Endothelial cell of umbilical vein (primary cell): ENCODE data around the gene ADARB2. TPM values are rescaled to one million over a fixed set of nuclear protein-coding genes. Genes with fewer than 3 reads are reported as not detected.

Source experiments
- BruUV-seq: library from RNA; stranded (reverse); fragments of 400-500 nt; replicated peaks from 2 replicates; lab custom pipeline; 2021; lab: Mats Ljungman, UMichigan
- CTCF ChIA-PET: fragments of 300-600, 350-600 bp; sonication (Branson Sonifier 250); formaldehyde crosslinking; loops from one replicate; lab custom pipeline; 2021; ENCODE audit warnings: antibody characterized with exemption, inconsistent platforms; lab: Charles Lee
- POLR2A ChIA-PET: fragments of 300-600, 350-600 bp; sonication (Branson Sonifier 250); formaldehyde crosslinking; loops from one replicate; lab custom pipeline; 2021; ENCODE audit warnings: antibody characterized with exemption, inconsistent platforms; lab: Charles Lee
- DNase-seq: peaks from one replicate; pipeline ENCODE4 v3.0.0-alpha.2; 2011; ENCODE audit warnings: low read depth, low spot score
- FAIRE-seq: peaks from 2 replicates; lab custom pipeline; 2011; peaks lifted over from hg19 to GRCh38; lab: Jason Lieb, UNC
- H2AFZ ChIP-seq: 2 replicates; pipeline ENCODE4 v1.6.0; 2012; ENCODE audit warnings: low read depth, low read length, control low read depth, inconsistent platforms
- H3K27ac ChIP-seq: 2 replicates; pipeline ENCODE4 v1.5.1; 2011; ENCODE audit warnings: low read depth, mild to moderate bottlenecking, control low read depth, low read length, moderate library complexity; ENCODE audit not compliant: insufficient read depth
- H3K27me3 ChIP-seq, 2 experiments: 2 replicates each; pipeline versions ENCODE4 v1.6.0 to v1.6.1; 2011; ENCODE audit warnings: low read length in 2 of 2, mixed read lengths in 1 of 2; ENCODE audit not compliant: control insufficient read depth in 2 of 2, insufficient read depth in 2 of 2
- H3K36me3 ChIP-seq, 2 experiments: 2 replicates in 1 of 2; 3 replicates in 1 of 2; pipeline ENCODE4 v1.5.1; 2011; ENCODE audit warnings: low read length in 2 of 2, mild to moderate bottlenecking in 1 of 2, moderate library complexity in 1 of 2; ENCODE audit not compliant: control insufficient read depth in 2 of 2, insufficient read depth in 2 of 2; ENCODE audit errors: extremely low read depth in 1 of 2
- H3K4me1 ChIP-seq: 3 replicates; pipeline ENCODE4 v1.5.1; 2011; ENCODE audit warnings: mild to moderate bottlenecking, low read length; ENCODE audit not compliant: control insufficient read depth, insufficient read depth; ENCODE audit errors: extremely low read depth
- H3K4me2 ChIP-seq: 2 replicates; pipeline ENCODE4 v1.6.1; 2011; ENCODE audit warnings: low read length, control low read depth, mixed read lengths; ENCODE audit not compliant: insufficient read depth
- H3K4me3 ChIP-seq, 3 experiments: fragments of 200-600 bp in 1 of 3; sonication (generic), shearing (Covaris generic) in 1 of 3; replicated peaks in 1 of 3; 2 replicates each; pipeline ENCODE4 v1.5.1; 2011 to 2016; ENCODE audit warnings: control low read depth in 3 of 3, low read length in 3 of 3, mild to moderate bottlenecking in 2 of 3, inconsistent platforms in 1 of 3, low read depth in 1 of 3, moderate library complexity in 1 of 3; ENCODE audit not compliant: insufficient read depth in 1 of 3
- H3K79me2 ChIP-seq: 2 replicates; pipeline ENCODE4 v1.6.0; 2012; ENCODE audit warnings: low read length, inconsistent platforms; ENCODE audit not compliant: control insufficient read depth, insufficient read depth
- H3K9ac ChIP-seq: replicated peaks from 2 replicates; pipeline ENCODE3; 2011; ENCODE audit warnings: low read length, control low read depth; ENCODE audit not compliant: insufficient read depth; ENCODE audit errors: extremely low read depth
- H3K9me1 ChIP-seq: replicated peaks from 3 replicates; pipeline ENCODE4 v1.6.0; 2011; ENCODE audit warnings: mild to moderate bottlenecking, low read length; ENCODE audit not compliant: control insufficient read depth, insufficient read depth; ENCODE audit errors: extremely low read depth
- H3K9me3 ChIP-seq: replicated peaks from 2 replicates; pipeline ENCODE4 v1.5.1; 2012; ENCODE audit warnings: low read length, inconsistent platforms; ENCODE audit not compliant: control insufficient read depth, insufficient read depth
- H4K20me1 ChIP-seq: replicated peaks from 2 replicates; pipeline ENCODE3; 2011; ENCODE audit warnings: mild to moderate bottlenecking, low read length; ENCODE audit not compliant: control insufficient read depth, insufficient read depth; ENCODE audit errors: extremely low read depth
- EZH2 ChIP-seq: IDR thresholded peaks from 2 replicates; pipeline ENCODE4 v1.6.1; 2012; ENCODE audit warnings: borderline replicate concordance, low read depth, mild to moderate bottlenecking, moderate library complexity, low read length, inconsistent platforms; ENCODE audit not compliant: severe bottlenecking
- FOS ChIP-seq: IDR thresholded peaks from 2 replicates; pipeline ENCODE4 v1.6.1; 2011; ENCODE audit warnings: mild to moderate bottlenecking, low read length, moderate library complexity, borderline replicate concordance; ENCODE audit not compliant: insufficient read depth
- GATA2 ChIP-seq: IDR thresholded peaks from 2 replicates; pipeline ENCODE4 v1.7.0; 2011; ENCODE audit warnings: low read depth, mild to moderate bottlenecking, moderate library complexity, mixed read lengths, low read length; ENCODE audit not compliant: insufficient read length, insufficient read depth
- JUN ChIP-seq: IDR thresholded peaks from 2 replicates; pipeline ENCODE4 v1.6.1; 2011; ENCODE audit warnings: borderline replicate concordance, low read depth; ENCODE audit not compliant: insufficient read length, insufficient read depth
- MAX ChIP-seq: IDR thresholded peaks from 2 replicates; pipeline ENCODE4 v1.6.1; 2011; ENCODE audit not compliant: insufficient read depth, insufficient read length
- MYC ChIP-seq: IDR thresholded peaks from one replicate; pipeline ENCODE4 v1.6.1; 2011; ENCODE audit warnings: mild to moderate bottlenecking, low read depth, low read length
- POLR2A ChIP-seq: IDR thresholded peaks from 2 replicates; pipeline ENCODE4 v1.6.1; 2012; ENCODE audit warnings: low read depth, mild to moderate bottlenecking, control low read depth, low read length
- POLR2AphosphoS5 ChIP-seq: IDR thresholded peaks from 2 replicates; pipeline ENCODE4 v1.6.1; 2012; ENCODE audit warnings: low read depth, mild to moderate bottlenecking, control low read depth, low read length, moderate library complexity; ENCODE audit not compliant: insufficient read depth
- dilution Hi-C: fragments of 300-500 bp; cut with MboI; formaldehyde crosslinking; loops from one replicate; pipeline ENCODE4 v1.15.0; 2019; ENCODE audit warnings: low sequenced_read_pairs; ENCODE audit not compliant: extremely low pct_ligation_motif_present
- intact Hi-C: fragments of 100-400 bp; cut with micrococcal nuclease; formaldehyde crosslinking; loops from one replicate; pipeline ENCODE4 v1.10.0; 2022
- polyA plus RNA-seq, 4 experiments: library from polyadenylated mRNA; depleted of rRNA in 3 of 4; stranded (reverse) in 3 of 4; unstranded in 1 of 4; fragments of >200 nt; gene quantifications; 2 replicates each; pipeline versions ENCODE4 v1.2.1 to v1.2.3, GENCODE V29; 2011 to 2012; ENCODE audit warnings: missing spikeins in 1 of 4
- total RNA-seq: library from RNA; stranded (reverse); gene quantifications from 2 replicates; pipeline ENCODE4 v1.2.3, GENCODE V29; 2021
- TF ChIP-seq, protein P1 (sequence below), 2 donors: IDR thresholded peaks; 1 replicate in 1 of 2; 2 replicates in 1 of 2; pipeline ENCODE4 v1.5.1; 2011; ENCODE audit warnings: low read length in 2 of 2, mild to moderate bottlenecking in 2 of 2, moderate library complexity in 2 of 2, control low read depth in 1 of 2, inconsistent platforms in 1 of 2, low read depth in 1 of 2; ENCODE audit not compliant: insufficient read depth in 1 of 2; ENCODE audit errors: extremely low read depth in 1 of 2

ADARB2 gene
- total and polyA plus RNA-seq, 2 donors (not counting 3 experiments of a cell fraction or from before 2014, with no cell fraction given): not detected

DNA sequence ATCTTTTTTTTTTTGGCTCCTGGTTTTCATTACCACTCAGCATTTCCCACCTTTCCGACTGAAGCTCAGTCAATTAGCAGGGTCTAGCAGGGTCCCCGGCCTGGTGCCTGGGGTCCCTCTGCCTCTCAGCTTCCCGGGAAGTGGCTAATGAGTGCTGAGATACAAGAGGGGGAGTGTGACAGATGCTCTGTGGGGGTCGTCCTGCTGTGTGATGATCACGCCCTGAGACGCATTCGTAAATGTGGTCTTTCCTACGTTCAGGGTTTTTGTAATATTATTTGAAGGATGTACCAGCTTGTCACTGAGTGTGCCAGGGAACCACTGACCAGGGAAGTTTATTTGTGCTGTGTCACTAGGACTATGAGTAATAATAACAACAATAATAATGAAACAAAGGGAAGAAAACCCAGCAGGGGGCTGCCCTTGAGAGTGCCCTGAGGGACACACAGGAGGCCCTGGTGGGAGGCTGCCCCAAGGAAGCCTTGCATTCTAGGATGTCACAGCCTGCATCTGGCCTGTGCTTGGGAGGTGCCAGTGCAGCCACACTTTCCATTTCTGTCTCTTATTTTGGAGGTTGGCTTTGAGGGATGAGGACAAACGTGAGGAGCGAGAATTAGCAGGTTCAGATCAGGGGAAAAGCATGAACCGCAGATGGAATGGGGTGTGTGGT is 337.8 kb downstream of the ADARB2 start:
- BruUV-seq: no TSS peak
- DNase-seq (no peak), FAIRE-seq (no peak)
- H3K4me2 ChIP-seq: no peak overlapping the region
- H3K79me2 ChIP-seq: no peaks in the 10 kb centered on the region
- H3K36me3 ChIP-seq: no peaks in the 10 kb centered on the region
- dilution Hi-C loops: no loop called here
- H3K9me3 ChIP-seq: peaks cover 2% of the 10 kb centered on the region
- TF ChIP-seq GATA2: no peak
- TF ChIP-seq, protein P1, sequence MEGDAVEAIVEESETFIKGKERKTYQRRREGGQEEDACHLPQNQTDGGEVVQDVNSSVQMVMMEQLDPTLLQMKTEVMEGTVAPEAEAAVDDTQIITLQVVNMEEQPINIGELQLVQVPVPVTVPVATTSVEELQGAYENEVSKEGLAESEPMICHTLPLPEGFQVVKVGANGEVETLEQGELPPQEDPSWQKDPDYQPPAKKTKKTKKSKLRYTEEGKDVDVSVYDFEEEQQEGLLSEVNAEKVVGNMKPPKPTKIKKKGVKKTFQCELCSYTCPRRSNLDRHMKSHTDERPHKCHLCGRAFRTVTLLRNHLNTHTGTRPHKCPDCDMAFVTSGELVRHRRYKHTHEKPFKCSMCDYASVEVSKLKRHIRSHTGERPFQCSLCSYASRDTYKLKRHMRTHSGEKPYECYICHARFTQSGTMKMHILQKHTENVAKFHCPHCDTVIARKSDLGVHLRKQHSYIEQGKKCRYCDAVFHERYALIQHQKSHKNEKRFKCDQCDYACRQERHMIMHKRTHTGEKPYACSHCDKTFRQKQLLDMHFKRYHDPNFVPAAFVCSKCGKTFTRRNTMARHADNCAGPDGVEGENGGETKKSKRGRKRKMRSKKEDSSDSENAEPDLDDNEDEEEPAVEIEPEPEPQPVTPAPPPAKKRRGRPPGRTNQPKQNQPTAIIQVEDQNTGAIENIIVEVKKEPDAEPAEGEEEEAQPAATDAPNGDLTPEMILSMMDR (IDR thresholded peaks at IDR 0.05; ENCODE audit: extremely low read depth in 1 of 2, insufficient read depth in 1 of 2, low read depth in 1 of 2, low read length in 2 of 2): no peak
- no peak for TF ChIP-seq JUN
- no peak for TF ChIP-seq POLR2A
- TF ChIP-seq FOS: no peak
- no peak for TF ChIP-seq MAX
- no peak for TF ChIP-seq MYC
- no peak for TF ChIP-seq EZH2
- TF ChIP-seq POLR2AphosphoS5: no peak
- no peak overlapping the region for H3K27ac ChIP-seq
- no peak overlapping the region for H3K9ac ChIP-seq
- no peaks in the 10 kb centered on the region for H3K4me1 ChIP-seq
- POLR2A ChIA-PET: no interaction called here
- no peaks in the 10 kb centered on the region for H4K20me1 ChIP-seq
- H3K9me1 ChIP-seq: no peaks in the 10 kb centered on the region
- no peak overlapping the region for H2AFZ ChIP-seq
- CTCF ChIA-PET: no interaction called here
- no peaks in the 10 kb centered on the region for H3K27me3 ChIP-seq
- intact Hi-C loops: no loop called here
- H3K4me3 ChIP-seq: no peak overlapping the region
